SK-N-MC (cell line): ENCODE results near the gene DEK.

ENCODE experiments used
- DNase-seq: peaks from one replicate; pipeline ENCODE4 v3.0.0-alpha.2; 2011; ENCODE audit warnings: low read depth, low spot score
- H3K27ac ChIP-seq: fragments of 200-600 bp; sonication (generic); 2 replicates; pipeline ENCODE4 v1.5.1; 2016; ENCODE audit warnings: mixed run types
- H3K36me3 ChIP-seq: fragments of 200-600 bp; sonication (generic); 2 replicates; pipeline ENCODE4 v1.6.1; 2017; ENCODE audit warnings: antibody characterized with exemption, low read length, mixed read lengths; ENCODE audit not compliant: insufficient read depth
- H3K4me3 ChIP-seq: fragments of 200-600 bp; sonication (generic); 2 replicates; pipeline ENCODE4 v1.5.1; 2016
- H3K9ac ChIP-seq: fragments of 200-600 bp; sonication (generic); 2 replicates; pipeline ENCODE4 v1.8.0; 2017; ENCODE audit warnings: mixed run types, mixed read lengths; ENCODE audit not compliant: insufficient read length
- H3K9me3 ChIP-seq: fragments of 200-600 bp; sonication (generic); 2 replicates; pipeline ENCODE4 v1.6.1; 2017; ENCODE audit warnings: low read depth, mild to moderate bottlenecking, antibody characterized with exemption, low read length, moderate library complexity, mixed read lengths
- EZH2 ChIP-seq: fragments of 200-600 bp; sonication (generic); IDR thresholded peaks from one replicate; pipeline ENCODE4 v1.6.1; 2017; ENCODE audit warnings: antibody characterized with exemption
- FOXP2 ChIP-seq: optimal IDR thresholded peaks from 2 replicates; pipeline ENCODE3; 2011; ENCODE audit warnings: mild to moderate bottlenecking, moderate library complexity; ENCODE audit not compliant: insufficient read depth; ENCODE audit errors: extremely low read length, control extremely low read depth
- POLR2AphosphoS5 ChIP-seq: IDR thresholded peaks from 2 replicates; pipeline ENCODE4 v1.6.1; 2012; ENCODE audit warnings: mild to moderate bottlenecking, low read depth, low read length, borderline replicate concordance

Gene DEK

DNA sequence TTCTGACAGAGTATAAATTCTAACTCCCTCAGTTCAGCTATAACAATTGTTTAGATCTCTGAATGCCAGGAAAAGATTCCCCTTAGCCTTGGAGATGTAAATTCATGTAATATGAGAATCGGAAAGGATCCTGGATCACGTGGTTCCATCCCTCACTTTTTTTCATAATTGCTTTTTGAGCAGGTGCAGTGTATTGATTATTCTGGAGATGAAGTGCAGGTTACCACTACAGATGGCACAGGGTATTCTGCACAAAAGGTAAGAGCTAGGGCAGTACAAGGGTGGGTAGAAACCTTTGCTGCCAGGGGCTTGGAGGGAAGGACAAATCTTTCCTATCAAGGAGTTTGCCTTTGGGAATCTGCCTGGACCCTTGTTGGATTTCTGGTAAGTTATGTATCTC is 56.4 kb downstream of the DEK start:
- H3K36me3 ChIP-seq = no peaks in the 10 kb centered on the region
- H3K9ac ChIP-seq = no peak overlapping the region
- no peak for DNase-seq
- H3K9me3 ChIP-seq = no peaks in the 10 kb centered on the region
- H3K27ac ChIP-seq = no peak overlapping the region
- H3K4me3 ChIP-seq = no peak overlapping the region
- TF ChIP-seq POLR2AphosphoS5 = no peak
- no peak for TF ChIP-seq FOXP2
- no peak for TF ChIP-seq EZH2

- TF ChIP-seq FOXP2 (no peak), EZH2 (no peak), POLR2AphosphoS5 (no peak)
- Histone ChIP-seq H3K4me3 (no peak overlapping the region), H3K27ac (no peak overlapping the region), H3K9me3 (no peaks in the 10 kb centered on the region), H3K36me3 (no peaks in the 10 kb centered on the region), H3K9ac (no peak overlapping the region)
- DNase-seq = no peak
Measured at GRCh38 chr6:18207438-18207837, 56.9 kb downstream of the DEK start.

- no peak overlapping the region for H3K9ac ChIP-seq
- H3K9me3 ChIP-seq = no peaks in the 10 kb centered on the region
- TF ChIP-seq POLR2AphosphoS5 = no peak
- no peak for TF ChIP-seq FOXP2
- TF ChIP-seq EZH2 = no peak
- H3K27ac ChIP-seq = no peak overlapping the region
- DNase-seq = no peak
- H3K36me3 ChIP-seq = no peaks in the 10 kb centered on the region
- H3K4me3 ChIP-seq = no peak overlapping the region
Measured at GRCh38 chr6:18206591-18206990, 57.7 kb downstream of the DEK start.

GRCh38 chr6:18204691-18205090 is 59.6 kb downstream of the DEK start:
- H3K9me3 ChIP-seq = no peaks in the 10 kb centered on the region
- no peak for TF ChIP-seq POLR2AphosphoS5
- TF ChIP-seq EZH2 = no peak
- no peak for TF ChIP-seq FOXP2
- no peak overlapping the region for H3K4me3 ChIP-seq
- H3K27ac ChIP-seq = no peak overlapping the region
- no peak overlapping the region for H3K9ac ChIP-seq
- DNase-seq = no peak
- H3K36me3 ChIP-seq = no peaks in the 10 kb centered on the region

DNA sequence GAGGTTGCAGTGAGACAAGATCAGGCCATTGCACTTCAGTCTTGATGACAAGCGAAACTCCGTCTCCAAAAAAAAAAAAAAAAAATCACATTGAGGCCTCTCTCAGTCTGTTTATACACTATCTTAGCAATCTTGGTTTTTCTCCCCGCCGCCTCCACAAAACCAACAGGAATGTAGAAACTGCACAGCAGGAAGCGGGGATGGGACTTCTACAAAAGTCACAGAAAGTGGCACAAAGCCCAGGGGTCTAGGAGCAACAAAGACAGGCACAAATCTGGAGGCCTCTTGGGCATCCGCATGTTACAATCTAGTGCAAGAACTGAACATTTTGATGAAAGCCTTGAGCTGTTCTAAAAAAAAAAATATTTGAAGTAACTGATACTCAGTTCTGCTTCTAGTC is 60.5 kb downstream of the DEK start:
- H3K27ac ChIP-seq = no peak overlapping the region
- no peaks in the 10 kb centered on the region for H3K9me3 ChIP-seq
- H3K4me3 ChIP-seq = no peak overlapping the region
- H3K36me3 ChIP-seq = no peaks in the 10 kb centered on the region
- DNase-seq = no peak
- TF ChIP-seq FOXP2 (no peak), EZH2 (no peak), POLR2AphosphoS5 (no peak)
- H3K9ac ChIP-seq = no peak overlapping the region

DNA sequence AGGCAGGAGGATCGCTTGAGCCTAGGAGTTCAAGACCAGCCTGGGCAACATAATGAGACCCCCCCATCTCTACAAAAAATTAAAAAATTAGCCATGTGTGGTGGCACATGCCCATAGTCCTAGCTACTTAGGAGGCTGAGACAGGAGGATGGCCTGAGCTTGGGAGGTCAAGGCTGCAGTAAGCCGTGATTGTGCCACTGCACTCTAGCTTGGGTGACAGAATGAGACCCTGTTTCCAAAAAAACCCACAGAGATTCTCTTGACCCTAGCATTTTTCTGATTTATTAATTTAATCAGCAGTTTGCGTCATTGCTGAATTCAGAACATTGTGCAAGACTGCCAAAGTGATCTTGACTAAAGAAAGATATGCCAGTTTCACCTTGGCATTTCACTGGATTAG is 72.3 kb downstream of the DEK start:
- H3K9me3 ChIP-seq = no peaks in the 10 kb centered on the region
- TF ChIP-seq POLR2AphosphoS5 (no peak), EZH2 (no peak), FOXP2 (no peak)
- H3K27ac ChIP-seq = no peak overlapping the region
- no peak overlapping the region for H3K9ac ChIP-seq
- no peaks in the 10 kb centered on the region for H3K36me3 ChIP-seq
- DNase-seq = no peak
- H3K4me3 ChIP-seq = no peak overlapping the region

GRCh38 chr6:18189196-18189595 is 75.1 kb downstream of the DEK start:
- Histone ChIP-seq H3K4me3 (no peak overlapping the region), H3K9me3 (no peaks in the 10 kb centered on the region), H3K9ac (no peak overlapping the region), H3K27ac (no peak overlapping the region), H3K36me3 (0 out of 2 replicates have a peak, but pooled peaks cover 3% of the 10 kb centered on the region)
- TF ChIP-seq EZH2 (no peak), POLR2AphosphoS5 (no peak), FOXP2 (no peak)
- DNase-seq = no peak

DNA sequence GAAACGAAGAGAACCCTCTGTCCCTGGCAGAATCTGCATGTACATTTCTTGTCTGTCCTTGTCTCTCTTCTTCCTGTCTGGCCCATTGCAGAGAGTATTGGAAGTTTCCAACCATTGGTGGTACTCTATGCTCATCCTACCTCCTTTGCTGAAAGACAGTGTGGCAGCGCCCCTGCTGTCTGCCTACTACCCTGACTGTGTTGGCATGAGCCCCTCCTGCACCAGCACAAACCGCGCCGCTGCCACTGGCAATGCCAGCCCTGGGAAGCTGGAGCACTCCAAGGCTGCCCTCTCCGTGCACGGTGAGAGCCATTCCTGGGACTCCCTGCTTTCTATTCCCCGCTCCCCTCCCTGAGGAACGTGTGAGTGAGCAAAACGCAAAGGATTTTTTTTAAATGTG is 76.6 kb downstream of the DEK start:
- Histone ChIP-seq H3K36me3 (0 out of 2 replicates have a peak, but pooled peaks cover 3% of the 10 kb centered on the region), H3K4me3 (no peak overlapping the region), H3K9me3 (no peaks in the 10 kb centered on the region), H3K27ac (no peak overlapping the region), H3K9ac (no peak overlapping the region)
- TF ChIP-seq POLR2AphosphoS5 (no peak), EZH2 (no peak), FOXP2 (no peak)
- no peak for DNase-seq

DNA sequence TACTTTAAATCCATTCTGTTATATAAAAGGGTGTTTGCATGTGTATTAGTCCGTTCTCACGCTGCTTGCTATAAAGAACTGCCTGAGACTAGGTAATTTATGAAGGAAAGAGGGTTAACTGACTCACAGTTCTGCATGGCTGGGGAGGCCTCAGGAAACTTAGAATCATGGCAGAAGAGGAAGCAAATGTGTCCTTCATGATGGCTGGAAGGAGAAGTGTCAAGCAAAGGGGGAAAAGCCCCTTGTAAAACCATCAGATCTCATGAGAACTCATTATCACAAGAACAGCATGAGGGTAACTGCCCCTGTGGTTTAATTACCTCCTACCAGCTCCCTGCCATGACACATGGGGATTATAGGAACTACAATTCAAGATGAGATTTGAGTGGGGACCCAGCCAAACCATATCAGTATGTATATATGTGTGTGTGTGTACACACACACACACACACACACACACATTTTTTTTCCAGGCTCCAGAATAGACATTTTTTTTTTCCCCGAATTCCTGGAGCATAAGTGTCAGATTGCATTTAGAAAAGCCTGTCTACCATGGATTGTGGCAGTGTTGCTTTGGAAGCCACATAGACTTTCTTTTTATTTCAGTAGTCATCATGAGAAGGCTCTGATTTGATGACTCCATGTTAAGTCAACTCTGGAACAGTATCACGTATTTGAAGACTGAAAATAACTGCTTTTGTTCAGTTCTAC is 77.6 kb downstream of the DEK start:
- no peak overlapping the region for H3K9ac ChIP-seq
- TF ChIP-seq EZH2 (no peak), FOXP2 (no peak)
- H3K27ac ChIP-seq = no peak overlapping the region
- DNase-seq = no peak
- H3K4me3 ChIP-seq = no peak overlapping the region
- H3K36me3 ChIP-seq = 0 out of 2 replicates have a peak, but pooled peaks cover 3% of the 10 kb centered on the region
- no peaks in the 10 kb centered on the region for H3K9me3 ChIP-seq
